ENCODE data around the gene PAPPA2. TPM values are rescaled to one million over a fixed set of nuclear protein-coding genes. Genes with fewer than 3 reads are reported as not detected.

PAPPA2 gene
- total and polyA plus RNA-seq, 9 of the 15 experiments (the other 6 are each of a cell fraction or from before 2014, with no cell fraction given) = 0.01 to 0.15 (median 0.05) TPM; not detected in 2

DNA sequence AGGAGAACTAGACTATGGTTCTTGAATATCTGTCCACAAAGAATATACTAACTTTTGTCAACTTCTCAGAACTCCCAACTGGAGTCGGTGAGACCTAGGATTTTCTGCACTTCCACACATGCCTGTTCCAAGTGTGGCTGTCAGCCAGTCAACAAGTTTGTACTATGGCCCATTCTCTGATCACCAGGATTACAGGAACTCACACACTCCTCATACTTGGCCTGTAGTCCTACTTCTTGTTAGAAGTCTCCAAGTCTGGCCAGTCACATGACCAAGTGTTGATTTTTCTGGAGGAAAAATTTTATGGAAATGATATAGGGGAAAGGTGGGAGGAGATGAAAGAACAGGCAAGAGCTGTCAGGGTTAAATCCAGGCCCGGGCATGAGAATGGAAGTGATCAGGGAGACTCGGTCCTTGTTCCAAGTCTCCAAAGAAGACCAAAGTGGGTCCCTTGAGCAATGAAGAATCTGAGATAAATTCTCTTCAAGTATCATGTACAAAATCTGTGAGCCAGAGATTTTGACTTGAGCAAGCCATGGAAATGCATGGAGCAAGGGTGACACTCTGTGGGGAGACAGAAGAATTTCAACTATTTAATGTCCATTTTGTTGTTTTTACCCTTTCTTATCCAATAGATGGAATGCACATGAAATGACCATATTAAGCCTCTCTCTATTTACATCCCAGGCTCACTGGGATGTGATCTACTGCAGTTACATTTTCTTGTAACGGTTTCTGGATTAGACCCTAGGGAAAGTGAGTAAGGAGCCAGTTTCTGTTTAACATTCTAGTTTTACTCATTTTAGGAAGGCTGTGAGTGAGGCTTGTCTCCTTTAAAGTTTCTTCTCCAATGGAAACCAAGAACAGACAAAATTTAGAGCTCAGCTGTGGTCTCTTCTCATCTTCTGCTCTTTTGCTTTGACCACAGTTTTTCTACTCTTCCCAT is 380.6 kb downstream of the PAPPA2 start (continued):
- TF ChIP-seq CEBPB (tag; IDR thresholded peaks at IDR 0.05) (peak; percentile 50), SETDB1 (IDR thresholded peaks at IDR 0.05; ENCODE audit: low read length) (no peak), BRD9 (IDR thresholded peaks at IDR 0.05; ENCODE audit: low read depth, partially characterized antibody) (no peak), CEBPG (CRISPR knock-in tag; IDR thresholded peaks at IDR 0.05) (no peak), CEBPG (tag; conservative IDR thresholded peaks at IDR 0.05 in 1 of 2, IDR thresholded peaks at IDR 0.05 in 1 of 2) (0 out of 4 replicates have a peak, but pooled peaks of 1 of the 2 experiments have one; percentile 11), RCOR1 (IDR thresholded peaks at IDR 0.05; ENCODE audit: borderline replicate concordance in 1 of 2, low read depth in 2 of 2, low read length in 2 of 2) (0 out of 4 replicates have a peak, but pooled peaks of 1 of the 2 experiments have one; percentile 35), SAFB (IDR thresholded peaks at IDR 0.05; ENCODE audit: borderline replicate concordance, low read depth, low read length) (no peak), ZNF764 (CRISPR knock-in tag; IDR thresholded peaks at IDR 0.05; ENCODE audit: low read depth) (no peak)
- TF ChIP-seq, protein P1, sequence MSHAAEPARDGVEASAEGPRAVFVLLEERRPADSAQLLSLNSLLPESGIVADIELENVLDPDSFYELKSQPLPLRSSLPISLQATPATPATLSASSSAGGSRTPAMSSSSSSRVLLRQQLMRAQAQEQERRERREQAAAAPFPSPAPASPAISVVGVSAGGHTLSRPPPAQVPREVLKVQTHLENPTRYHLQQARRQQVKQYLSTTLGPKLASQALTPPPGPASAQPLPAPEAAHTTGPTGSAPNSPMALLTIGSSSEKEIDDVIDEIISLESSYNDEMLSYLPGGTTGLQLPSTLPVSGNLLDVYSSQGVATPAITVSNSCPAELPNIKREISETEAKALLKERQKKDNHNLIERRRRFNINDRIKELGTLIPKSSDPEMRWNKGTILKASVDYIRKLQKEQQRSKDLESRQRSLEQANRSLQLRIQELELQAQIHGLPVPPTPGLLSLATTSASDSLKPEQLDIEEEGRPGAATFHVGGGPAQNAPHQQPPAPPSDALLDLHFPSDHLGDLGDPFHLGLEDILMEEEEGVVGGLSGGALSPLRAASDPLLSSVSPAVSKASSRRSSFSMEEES (CRISPR knock-in tag; IDR thresholded peaks at IDR 0.05) = peak; percentile 83
